H9 (cell line): ENCODE measurements around the gene ZNF783. TPM values are rescaled to one million over a fixed set of nuclear protein-coding genes. Genes with fewer than 3 reads are reported as not detected.

Source experiments
- DNase-seq: peaks from one replicate; pipeline ENCODE4 v3.0.0-alpha.2; 2017
- H2AFZ ChIP-seq: one replicate; pipeline ENCODE4 v1.6.1; 2013; ENCODE audit warnings: mild to moderate bottlenecking, low read length, control low read depth, moderate library complexity
- H2AK5ac ChIP-seq: 2 replicates; pipeline ENCODE4 v1.6.1; 2013; ENCODE audit warnings: low read length, control low read depth, mixed read lengths; ENCODE audit not compliant: insufficient read length
- H2BK120ac ChIP-seq: one replicate; pipeline ENCODE4 v1.6.1; 2013; ENCODE audit warnings: low read depth, mild to moderate bottlenecking, low read length, control low read depth, inconsistent platforms; ENCODE audit not compliant: poor library complexity, severe bottlenecking
- H2BK12ac ChIP-seq: 2 replicates; pipeline ENCODE4 v1.6.1; 2013; ENCODE audit warnings: low read length, control low read depth, mixed read lengths, low read depth; ENCODE audit not compliant: insufficient read length
- H2BK15ac ChIP-seq: 2 replicates; pipeline ENCODE4 v1.6.1; 2013; ENCODE audit warnings: low read depth, low read length, control low read depth
- H2BK20ac ChIP-seq: one replicate; pipeline ENCODE4 v1.6.1; 2013; ENCODE audit warnings: low read depth, mild to moderate bottlenecking, low read length, control low read depth, inconsistent platforms; ENCODE audit not compliant: poor library complexity, severe bottlenecking
- H2BK5ac ChIP-seq: 2 replicates; pipeline ENCODE4 v1.6.1; 2013; ENCODE audit warnings: low read length, control low read depth, mixed read lengths; ENCODE audit not compliant: insufficient read length
- H3K14ac ChIP-seq: 2 replicates; pipeline ENCODE4 v1.6.1; 2013; ENCODE audit warnings: low read length, control low read depth; ENCODE audit not compliant: insufficient read depth
- H3K18ac ChIP-seq: 2 replicates; pipeline ENCODE4 v1.6.1; 2013; ENCODE audit warnings: low read depth, mild to moderate bottlenecking, mixed read lengths, low read length, control low read depth; ENCODE audit not compliant: insufficient read length
- H3K23ac ChIP-seq: 2 replicates; pipeline ENCODE4 v1.6.1; 2013; ENCODE audit warnings: low read length, control low read depth, mixed read lengths, low read depth; ENCODE audit not compliant: insufficient read length
- H3K23me2 ChIP-seq: 2 replicates; pipeline ENCODE4 v1.6.1; 2013; ENCODE audit warnings: low read depth, mild to moderate bottlenecking, mixed read lengths, low read length, control low read depth; ENCODE audit not compliant: insufficient read length, poor library complexity, severe bottlenecking
- H3K27ac ChIP-seq: 2 replicates; pipeline ENCODE4 v1.5.1; 2013; ENCODE audit warnings: low read length, control low read depth, mixed read lengths, low read depth; ENCODE audit not compliant: insufficient read length
- H3K27me3 ChIP-seq: 2 replicates; pipeline ENCODE4 v1.6.1; 2013; ENCODE audit warnings: low read length, control low read depth, inconsistent platforms; ENCODE audit not compliant: insufficient read depth
- H3K4ac ChIP-seq: 2 replicates; pipeline ENCODE4 v1.6.1; 2013; ENCODE audit warnings: low read depth, mild to moderate bottlenecking, control low read depth, inconsistent platforms, low read length, moderate library complexity
- H3K4me1 ChIP-seq: 2 replicates; pipeline ENCODE4 v1.6.1; 2013; ENCODE audit warnings: low read length, control low read depth, inconsistent platforms; ENCODE audit not compliant: insufficient read depth
- H3K4me2 ChIP-seq: 2 replicates; pipeline ENCODE4 v1.6.1; 2013; ENCODE audit warnings: low read length, control low read depth, mixed read lengths; ENCODE audit not compliant: insufficient read length, insufficient read depth
- H3K56ac ChIP-seq: 2 replicates; pipeline ENCODE4 v1.6.1; 2013; ENCODE audit warnings: low read depth, mild to moderate bottlenecking, mixed read lengths, low read length, control low read depth; ENCODE audit not compliant: insufficient read length
- H3K79me1 ChIP-seq: 2 replicates; pipeline ENCODE4 v1.6.1; 2013; ENCODE audit warnings: low read depth, mild to moderate bottlenecking, moderate library complexity, low read length, control low read depth, inconsistent platforms; ENCODE audit not compliant: insufficient read depth, poor library complexity, severe bottlenecking
- H3K79me2 ChIP-seq: 2 replicates; pipeline ENCODE4 v1.6.1; 2013; ENCODE audit warnings: low read length, control low read depth, inconsistent platforms; ENCODE audit not compliant: insufficient read depth
- H3K9ac ChIP-seq: 2 replicates; pipeline ENCODE4 v1.6.1; 2013; ENCODE audit warnings: low read length, control low read depth, mixed read lengths; ENCODE audit not compliant: insufficient read length; ENCODE audit errors: extremely low read depth
- H3K9me3 ChIP-seq: one replicate; pipeline ENCODE4 v1.6.1; 2013; ENCODE audit warnings: low read depth, low read length, inconsistent platforms; ENCODE audit not compliant: control insufficient read depth
- H3T11ph ChIP-seq: one replicate; pipeline ENCODE4 v1.6.1; 2013; ENCODE audit warnings: mild to moderate bottlenecking, low read length, control low read depth, inconsistent platforms
- H4K20me1 ChIP-seq: one replicate; pipeline ENCODE4 v1.6.1; 2013; ENCODE audit not compliant: control insufficient read depth, insufficient read length, insufficient read depth
- H4K5ac ChIP-seq: 2 replicates; pipeline ENCODE4 v1.6.1; 2013; ENCODE audit warnings: low read depth, mild to moderate bottlenecking, mixed read lengths, low read length, control low read depth; ENCODE audit not compliant: insufficient read length
- H4K8ac ChIP-seq: replicated peaks from 2 replicates; pipeline ENCODE4 v1.6.1; 2013; ENCODE audit warnings: low read length, control low read depth, mixed read lengths, low read depth; ENCODE audit not compliant: insufficient read length
- H4K91ac ChIP-seq: 2 replicates; pipeline ENCODE4 v1.6.1; 2013; ENCODE audit warnings: low read depth, mild to moderate bottlenecking, moderate library complexity, mixed read lengths, low read length, control low read depth; ENCODE audit not compliant: insufficient read length
- H3K27ac Mint-ChIP-seq, 3 experiments: 2 replicates in 2 of 3; 3 replicates in 1 of 3; pipeline ENCODE4 v1.8.0; 2020 to 2021; ENCODE audit warnings: mixed read lengths in 3 of 3, mild to moderate bottlenecking in 1 of 3, moderate library complexity in 1 of 3
- H3K27me3 Mint-ChIP-seq: 2 replicates; pipeline ENCODE4 v1.8.0; 2021; ENCODE audit warnings: low read depth, mild to moderate bottlenecking, moderate library complexity, mixed read lengths
- H3K36me3 Mint-ChIP-seq, 3 experiments: 2 replicates in 2 of 3; 3 replicates in 1 of 3; pipeline ENCODE4 v1.8.0; 2020 to 2021; ENCODE audit warnings: low read depth in 3 of 3, mixed read lengths in 3 of 3; ENCODE audit not compliant: insufficient read depth in 1 of 3
- H3K4me1 Mint-ChIP-seq, 2 experiments: 2 replicates each; pipeline ENCODE4 v1.8.0; 2020; ENCODE audit warnings: mixed read lengths in 2 of 2
- H3K4me3 Mint-ChIP-seq, 2 experiments: 2 replicates in 1 of 2; 3 replicates in 1 of 2; pipeline ENCODE4 v1.8.0; 2020 to 2021; ENCODE audit warnings: mild to moderate bottlenecking in 2 of 2, mixed read lengths in 2 of 2, moderate library complexity in 1 of 2
- H3K9me3 Mint-ChIP-seq, 2 experiments: 2 replicates in 1 of 2; 3 replicates in 1 of 2; pipeline ENCODE4 v1.8.0; 2020; ENCODE audit warnings: mild to moderate bottlenecking in 2 of 2, mixed read lengths in 2 of 2, moderate library complexity in 1 of 2
- CTCF ChIP-seq: fragments of 200-600 bp; sonication (generic); conservative IDR thresholded peaks from 3 replicates; pipeline ENCODE4 v1.8.0; 2021; ENCODE audit warnings: antibody characterized with exemption, mild to moderate bottlenecking
- WGBS: extraction: QIAGEN DNeasy Blood & Tissue Kit; methylation state at CpG from one replicate; pipeline ENCODE4 v1.1.7; 2013; ENCODE audit warnings: missing lambda C conversion rate, low lambda C conversion rate, mixed read lengths; ENCODE audit not compliant: insufficient read length; ENCODE audit errors: extremely low coverage; 5-methylcytosine and 5-hydroxymethylcytosine counted together
- total RNA-seq: library from RNA; stranded (reverse); gene quantifications from 2 replicates; pipeline ENCODE4 v1.2.1, GENCODE V29; 2021

ZNF783 gene
- total RNA-seq, 1 experiment from 2014 or later = 13.6 TPM

GRCh38 chr7:149319376-149319775, 57.4 kb downstream of the ZNF783 start:
- no peak overlapping the region for H2BK5ac ChIP-seq
- H3K4me3 Mint-ChIP-seq = no peak overlapping the region
- H4K20me1 ChIP-seq = no peaks in the 10 kb centered on the region
- no peak for TF ChIP-seq CTCF
- WGBS = no CpG with 5 or more reads among the region's 6 CpGs
- H2AFZ ChIP-seq = no peak overlapping the region
- peaks cover 3% of the 10 kb centered on the region; the same call in 1 of the 2 replicates for H3K4me1 ChIP-seq
- peaks cover 2% of the 10 kb centered on the region for H3K27me3 Mint-ChIP-seq
- DNase-seq = no peak
- no peak overlapping the region for H2AK5ac ChIP-seq
- H3K9ac ChIP-seq = no peak overlapping the region
- H3K23me2 ChIP-seq = no peaks in the 10 kb centered on the region
- H3K4me2 ChIP-seq = no peak overlapping the region
- H3K79me1 ChIP-seq = no peaks in the 10 kb centered on the region
- H3T11ph ChIP-seq = no peak overlapping the region
- H3K9me3 Mint-ChIP-seq = peaks cover 5 to 6% of the 10 kb centered on the region in 2 experiments; a peak in 3 of 5 replicates
- no peak overlapping the region for H3K23ac ChIP-seq
- no peak overlapping the region for H4K8ac ChIP-seq
- H3K27ac ChIP-seq = no peak overlapping the region
- H3K27me3 ChIP-seq = no peaks in the 10 kb centered on the region
- H3K79me2 ChIP-seq = no peaks in the 10 kb centered on the region
- no peak overlapping the region for H2BK12ac ChIP-seq
- no peaks in the 10 kb centered on the region for H3K9me3 ChIP-seq
- no peak overlapping the region for H3K27ac Mint-ChIP-seq
- H4K5ac ChIP-seq = no peak overlapping the region
- no peak overlapping the region for H4K91ac ChIP-seq
- no peak overlapping the region for H3K14ac ChIP-seq
- H3K18ac ChIP-seq = no peak overlapping the region
- H3K4ac ChIP-seq = no peak overlapping the region
- H2BK20ac ChIP-seq = no peak overlapping the region
- peaks cover 0 to 1% (median 0%) of the 10 kb centered on the region in 3 experiments; a peak in 2 of 7 replicates for H3K36me3 Mint-ChIP-seq
- no peak overlapping the region for H2BK120ac ChIP-seq
- H3K4me1 Mint-ChIP-seq = peaks cover 26 to 28% of the 10 kb centered on the region in 2 experiments
- no peak overlapping the region for H2BK15ac ChIP-seq
- H3K56ac ChIP-seq = no peak overlapping the region
